Tibial nerve (tissue), 3 donors: ENCODE data around the gene NDC1.

Experiments used
- CTCF ChIP-seq, 5 experiments: fragments of 200-600 bp in 3 of 5; fragments of 450-650 bp in 2 of 5; sonication (generic) in 3 of 5; IDR thresholded peaks; one replicate each; pipeline ENCODE4 v1.5.1; 2016 to 2019; ENCODE audit warnings: antibody characterized with exemption in 5 of 5, mild to moderate bottlenecking in 3 of 5, moderate library complexity in 2 of 5
- POLR2A ChIP-seq, 2 donors: fragments of 450-650 bp; IDR thresholded peaks; one replicate each; pipeline ENCODE4 v1.6.1; 2017; ENCODE audit warnings: antibody characterized with exemption in 2 of 2, mild to moderate bottlenecking in 2 of 2, moderate library complexity in 2 of 2

GRCh38 chr1:53860967-53861411 lies 22.9 kb upstream of the NDC1 start:
- TF ChIP-seq CTCF (IDR thresholded peaks at IDR 0.05), result peak; percentile 46 to 63 (median 57)
- TF ChIP-seq POLR2A (IDR thresholded peaks at IDR 0.05), result no peak
